IMR-90 (cell line): ENCODE measurements around the gene ATP5F1D. TPM values are rescaled to one million over a fixed set of nuclear protein-coding genes. Genes with fewer than 3 reads are reported as not detected.

Source experiments
- ATAC-seq: fragments of 200-7000 bp; cut with Tn5 transposase; 2 replicates; pipeline ENCODE4 v1.9.1; 2020; ENCODE audit warnings: low read depth, mild to moderate bottlenecking, moderate library complexity
- BruUV-seq: library from RNA; stranded (reverse); fragments of 400-500 nt; replicated peaks from 2 replicates; lab custom pipeline; 2021; lab: Mats Ljungman, UMichigan
- CTCF ChIA-PET: fragments of 300-600 bp; formaldehyde crosslinking; extraction: SDS; loops from one replicate; lab custom pipeline; 2021; ENCODE audit warnings: antibody characterized with exemption; lab: Yijun Ruan, JAX
- POLR2A ChIA-PET: fragments of 300-600 bp; sonication (Branson Sonifier 250); formaldehyde crosslinking; loops from one replicate; lab custom pipeline; 2022; ENCODE audit warnings: antibody characterized with exemption; ENCODE audit not compliant: unreplicated experiment; lab: Charles Lee
- DNase-seq: peaks from one replicate; pipeline ENCODE4 v3.0.0; 2013
- H2AFZ ChIP-seq: replicated peaks from 2 replicates; pipeline ENCODE3; 2013; ENCODE audit warnings: low read length, mild to moderate bottlenecking; ENCODE audit not compliant: poor library complexity
- H2AK5ac ChIP-seq: 2 replicates; pipeline ENCODE4 v1.6.1; 2013; ENCODE audit warnings: low read depth, low read length, inconsistent platforms
- H2AK9ac ChIP-seq: replicated peaks from 2 replicates; pipeline ENCODE3; 2013; ENCODE audit warnings: mild to moderate bottlenecking, low read depth, low read length, moderate library complexity; ENCODE audit not compliant: poor library complexity
- H2BK120ac ChIP-seq: 2 replicates; pipeline ENCODE4 v1.6.1; 2013; ENCODE audit warnings: low read depth, low read length, inconsistent platforms
- H2BK15ac ChIP-seq: 3 replicates; pipeline ENCODE4 v1.6.1; 2013; ENCODE audit warnings: low read depth, low read length, inconsistent platforms
- H2BK20ac ChIP-seq: 2 replicates; pipeline ENCODE4 v1.6.1; 2013; ENCODE audit warnings: low read depth, mild to moderate bottlenecking, inconsistent platforms, low read length, moderate library complexity
- H2BK5ac ChIP-seq: 2 replicates; pipeline ENCODE4 v1.6.1; 2013; ENCODE audit warnings: mild to moderate bottlenecking, low read depth, low read length, inconsistent platforms; ENCODE audit not compliant: poor library complexity, severe bottlenecking
- H3K14ac ChIP-seq: replicated peaks from 2 replicates; pipeline ENCODE4 v1.6.1; 2013; ENCODE audit warnings: low read depth, low read length, inconsistent platforms
- H3K18ac ChIP-seq: 2 replicates; pipeline ENCODE4 v1.6.1; 2013; ENCODE audit warnings: low read depth, low read length, control low read depth
- H3K23ac ChIP-seq: 2 replicates; pipeline ENCODE4 v1.6.1; 2013; ENCODE audit warnings: low read depth, low read length, inconsistent platforms
- H3K27ac ChIP-seq: 2 replicates; pipeline ENCODE4 v1.5.1; 2013; ENCODE audit warnings: mild to moderate bottlenecking, control low read depth, low read length; ENCODE audit not compliant: insufficient read depth
- H3K27me3 ChIP-seq: 2 replicates; pipeline ENCODE4 v1.6.1; 2013; ENCODE audit warnings: low read length; ENCODE audit not compliant: control insufficient read depth, insufficient read depth
- H3K36me3 ChIP-seq: 2 replicates; pipeline ENCODE4 v1.6.1; 2013; ENCODE audit warnings: low read length, mixed read lengths; ENCODE audit not compliant: control insufficient read depth, insufficient read depth
- H3K4ac ChIP-seq: 2 replicates; pipeline ENCODE4 v1.6.1; 2013; ENCODE audit warnings: low read depth, low read length, inconsistent platforms
- H3K4me1 ChIP-seq: 2 replicates; pipeline ENCODE4 v1.6.1; 2013; ENCODE audit warnings: low read length, mixed read lengths; ENCODE audit not compliant: control insufficient read depth, insufficient read depth
- H3K4me2 ChIP-seq: 2 replicates; pipeline ENCODE4 v1.6.1; 2013; ENCODE audit warnings: low read depth, mild to moderate bottlenecking, control low read depth, low read length, moderate library complexity
- H3K4me3 ChIP-seq: 2 replicates; pipeline ENCODE4 v1.5.1; 2013; ENCODE audit warnings: low read depth, mild to moderate bottlenecking, control low read depth, low read length, moderate library complexity; ENCODE audit not compliant: insufficient read depth
- H3K56ac ChIP-seq: 2 replicates; pipeline ENCODE4 v1.6.1; 2013; ENCODE audit warnings: low read length, inconsistent platforms; ENCODE audit not compliant: insufficient read depth; ENCODE audit errors: extremely low read depth
- H3K79me1 ChIP-seq, 2 experiments: 2 replicates each; pipeline ENCODE4 v1.6.1; 2013; ENCODE audit warnings: low read length in 2 of 2, inconsistent platforms in 1 of 2, low read depth in 1 of 2
- H3K9ac ChIP-seq: 2 replicates; pipeline ENCODE4 v1.6.1; 2013; ENCODE audit warnings: low read depth, low read length, control low read depth
- H3K9me1 ChIP-seq: 2 replicates; pipeline ENCODE4 v1.6.1; 2013; ENCODE audit warnings: low read length, inconsistent platforms; ENCODE audit not compliant: insufficient read depth
- H3K9me3 ChIP-seq: 2 replicates; pipeline ENCODE4 v1.6.1; 2013; ENCODE audit warnings: low read length; ENCODE audit not compliant: control insufficient read depth, insufficient read depth
- H4K20me1 ChIP-seq: 2 replicates; pipeline ENCODE4 v1.6.1; 2013; ENCODE audit warnings: low read length, inconsistent platforms; ENCODE audit not compliant: insufficient read depth
- H4K5ac ChIP-seq: 2 replicates; pipeline ENCODE4 v1.6.1; 2013; ENCODE audit warnings: mild to moderate bottlenecking, low read depth, low read length, control low read depth
- H4K8ac ChIP-seq, 2 experiments: 2 replicates each; pipeline ENCODE4 v1.6.1; 2013; ENCODE audit warnings: low read depth in 2 of 2, low read length in 2 of 2, control low read depth in 1 of 2, inconsistent platforms in 1 of 2
- H4K91ac ChIP-seq: 2 replicates; pipeline ENCODE4 v1.6.1; 2013; ENCODE audit warnings: low read depth, low read length, inconsistent platforms; ENCODE audit not compliant: insufficient read depth
- BHLHE40 ChIP-seq: fragments of 150-350 bp; IDR thresholded peaks from 2 replicates; pipeline ENCODE4 v1.6.1; 2016; ENCODE audit warnings: mild to moderate bottlenecking, low read depth, low read length
- RFX5 ChIP-seq: IDR thresholded peaks from 2 replicates; pipeline ENCODE4 v1.8.0; 2012; ENCODE audit warnings: low read depth, mild to moderate bottlenecking, low read length, moderate library complexity
- WGBS, 2 experiments: methylation state at CpG; one replicate each; pipeline versions ENCODE4 v1.1.5 to v1.1.7; 2013; ENCODE audit warnings: missing lambda C conversion rate in 2 of 2; ENCODE audit not compliant: insufficient read length in 1 of 2; ENCODE audit errors: extremely low coverage in 2 of 2; 5-methylcytosine and 5-hydroxymethylcytosine counted together
- dilution Hi-C: fragments of 300-500 bp; cut with HindIII; formaldehyde crosslinking; loops from one replicate; pipeline ENCODE4 v1.14.3; 2018; ENCODE audit warnings: low sequenced_read_pairs; ENCODE audit not compliant: unreplicated experiment
- in situ Hi-C: fragments of 300-500 bp; cut with MboI; formaldehyde crosslinking; loops from 3 replicates; pipeline ENCODE4 v1.14.3; 2019; ENCODE audit warnings: low sequenced_read_pairs, inconsistent platforms, mixed read lengths
- intact Hi-C: fragments of 100-400 bp; cut with micrococcal nuclease; formaldehyde crosslinking; loops from 2 replicates; pipeline ENCODE4 v1.10.0; 2022
- polyA plus RNA-seq, 3 experiments: library from polyadenylated mRNA; depleted of rRNA; stranded (reverse); fragments of >200 nt; gene quantifications; 2 replicates each; pipeline ENCODE4 v1.2.3, GENCODE V29; 2012; ENCODE audit warnings: low replicate concordance in 1 of 3
- total RNA-seq: library from RNA; depleted of rRNA; stranded (reverse); fragments of >200 nt; gene quantifications from 2 replicates; pipeline ENCODE4 v1.2.3, GENCODE V29; 2012
- TF ChIP-seq, protein P1 (sequence below): fragments of 150-350 bp; IDR thresholded peaks from 2 replicates; pipeline ENCODE4 v1.6.1; 2016; ENCODE audit warnings: low read depth, mild to moderate bottlenecking, low read length, moderate library complexity, borderline replicate concordance

The ATP5F1D gene
- total and polyA plus RNA-seq, 2 of the 4 experiments (the other 2 are of a cell fraction): 7.3 to 140 TPM

DNA sequence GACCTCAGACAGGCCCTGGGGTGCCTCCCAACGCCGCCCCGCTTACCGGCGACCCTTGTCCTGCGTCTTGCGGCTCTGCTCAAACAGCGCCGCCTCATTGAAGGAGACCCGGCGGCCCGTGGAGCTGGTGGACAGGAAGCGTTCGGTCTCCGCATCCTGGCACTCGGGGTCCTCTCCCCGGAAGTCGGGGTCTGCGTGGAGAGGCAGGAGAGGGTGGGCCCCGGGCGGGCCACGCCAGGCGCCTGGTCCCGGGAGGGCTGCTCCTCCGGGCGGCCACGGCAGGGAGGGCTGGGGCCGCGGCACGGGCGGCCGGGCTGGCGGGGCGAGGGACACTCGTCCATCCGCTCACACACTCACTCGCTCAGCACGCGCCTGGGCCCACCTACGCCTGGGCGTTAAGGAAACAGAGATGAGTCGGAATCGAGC lies 6.6 kb upstream of the ATP5F1D start:
- Histone ChIP-seq H2BK120ac (no peak overlapping the region), H3K18ac (no peak overlapping the region), H2AFZ (peak overlapping the region; percentile 23), H3K27ac (no peak overlapping the region), H4K20me1 (peaks cover 38% of the 10 kb centered on the region), H4K8ac (no peak overlapping the region), H2AK9ac (no peak overlapping the region), H3K56ac (no peak overlapping the region), H3K4ac (no peak overlapping the region), H3K27me3 (no peaks in the 10 kb centered on the region), H3K23ac (no peak overlapping the region), H3K79me1 (peaks cover 10 to 38% of the 10 kb centered on the region in 2 experiments), H2BK5ac (no peak overlapping the region), H2BK20ac (no peak overlapping the region), H2AK5ac (no peak overlapping the region), H2BK15ac (no peak overlapping the region), H3K4me3 (no peak overlapping the region), H4K5ac (no peak overlapping the region), H3K36me3 (peaks cover 40% of the 10 kb centered on the region), H3K4me1 (peaks cover 29% of the 10 kb centered on the region), H3K9me1 (no peaks in the 10 kb centered on the region), H3K4me2 (no peak overlapping the region), H3K9me3 (no peaks in the 10 kb centered on the region), H3K14ac (no peak overlapping the region), H3K9ac (no peak overlapping the region), H4K91ac (no peak overlapping the region)
- POLR2A ChIA-PET: no interaction called here
- no TSS peak for BruUV-seq
- WGBS, 2 experiments: 96% methylated on average over 28 of the region's 43 CpGs; no CpG with 5 or more reads in 1 of the 2 experiments
- DNase-seq (no peak), ATAC-seq (no peak)
- intact Hi-C loops: no loop called here
- dilution Hi-C loops: no loop called here
- TF ChIP-seq, protein P1, sequence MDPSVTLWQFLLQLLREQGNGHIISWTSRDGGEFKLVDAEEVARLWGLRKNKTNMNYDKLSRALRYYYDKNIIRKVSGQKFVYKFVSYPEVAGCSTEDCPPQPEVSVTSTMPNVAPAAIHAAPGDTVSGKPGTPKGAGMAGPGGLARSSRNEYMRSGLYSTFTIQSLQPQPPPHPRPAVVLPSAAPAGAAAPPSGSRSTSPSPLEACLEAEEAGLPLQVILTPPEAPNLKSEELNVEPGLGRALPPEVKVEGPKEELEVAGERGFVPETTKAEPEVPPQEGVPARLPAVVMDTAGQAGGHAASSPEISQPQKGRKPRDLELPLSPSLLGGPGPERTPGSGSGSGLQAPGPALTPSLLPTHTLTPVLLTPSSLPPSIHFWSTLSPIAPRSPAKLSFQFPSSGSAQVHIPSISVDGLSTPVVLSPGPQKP: no peak
- TF ChIP-seq BHLHE40: no peak
- TF ChIP-seq RFX5: no peak
- in situ Hi-C loops: no loop called here
- CTCF ChIA-PET: interaction anchor here (0.6 kb wide), 2 partner anchors 18 to 94 kb away, joined by 3 to 4 read pairs; no protein-coding TSS in a partner anchor
